Trophoblast cell (in vitro differentiated cells and primary cell): ENCODE results near the gene PARD6A.

ENCODE experiments used
- DNase-seq, 2 donors: peaks; one replicate each; pipeline ENCODE4 v3.0.0-alpha.2; 2016
- H2AFZ ChIP-seq: 2 replicates; pipeline ENCODE4 v1.6.1; 2013; ENCODE audit warnings: low read length, moderate library complexity, mild to moderate bottlenecking; ENCODE audit not compliant: insufficient read depth, poor library complexity
- H2AK5ac ChIP-seq: 2 replicates; pipeline ENCODE4 v1.6.1; 2013; ENCODE audit warnings: mild to moderate bottlenecking, low read length
- H2BK120ac ChIP-seq: 2 replicates; pipeline ENCODE4 v1.6.1; 2013; ENCODE audit warnings: low read length, mild to moderate bottlenecking, moderate library complexity; ENCODE audit not compliant: insufficient read depth, poor library complexity
- H2BK12ac ChIP-seq: 2 replicates; pipeline ENCODE4 v1.6.1; 2013; ENCODE audit warnings: mild to moderate bottlenecking, low read length, moderate library complexity
- H2BK5ac ChIP-seq: 2 replicates; pipeline ENCODE4 v1.6.1; 2013; ENCODE audit warnings: low read length, low read depth, moderate library complexity, mild to moderate bottlenecking; ENCODE audit not compliant: poor library complexity
- H3K14ac ChIP-seq: 2 replicates; pipeline ENCODE4 v1.6.1; 2013; ENCODE audit warnings: mild to moderate bottlenecking, low read length
- H3K18ac ChIP-seq: 2 replicates; pipeline ENCODE4 v1.6.1; 2013; ENCODE audit warnings: mild to moderate bottlenecking, low read length
- H3K23ac ChIP-seq: 2 replicates; pipeline ENCODE4 v1.6.1; 2013; ENCODE audit warnings: low read length
- H3K27ac ChIP-seq: 2 replicates; pipeline ENCODE4 v1.5.1; 2013; ENCODE audit warnings: low read depth, mild to moderate bottlenecking, inconsistent platforms, low read length, moderate library complexity
- H3K27me3 ChIP-seq: 2 replicates; pipeline ENCODE4 v1.6.1; 2013; ENCODE audit warnings: inconsistent platforms, mild to moderate bottlenecking, low read length, moderate library complexity; ENCODE audit not compliant: insufficient read depth
- H3K36me3 ChIP-seq, 2 experiments: 1 replicate in 1 of 2; 2 replicates in 1 of 2; pipeline ENCODE4 v1.6.1; 2013; ENCODE audit warnings: low read length in 2 of 2, mild to moderate bottlenecking in 2 of 2, moderate library complexity in 1 of 2; ENCODE audit not compliant: insufficient read depth in 2 of 2, control insufficient read depth in 1 of 2
- H3K4ac ChIP-seq: 2 replicates; pipeline ENCODE4 v1.6.1; 2013; ENCODE audit warnings: low read depth, mild to moderate bottlenecking, low read length, moderate library complexity
- H3K4me1 ChIP-seq, 2 experiments: 1 replicate in 1 of 2; 2 replicates in 1 of 2; pipeline ENCODE4 v1.6.1; 2013; ENCODE audit warnings: low read length in 2 of 2, mild to moderate bottlenecking in 2 of 2, moderate library complexity in 1 of 2; ENCODE audit not compliant: insufficient read depth in 2 of 2, control insufficient read depth in 1 of 2
- H3K4me2 ChIP-seq: 2 replicates; pipeline ENCODE4 v1.6.1; 2013; ENCODE audit warnings: inconsistent platforms, mild to moderate bottlenecking, low read length, moderate library complexity
- H3K4me3 ChIP-seq: 2 replicates; pipeline ENCODE4 v1.5.1; 2013; ENCODE audit warnings: mild to moderate bottlenecking, low read depth, low read length, inconsistent platforms
- H3K79me1 ChIP-seq: one replicate; pipeline ENCODE4 v1.6.1; 2013; ENCODE audit warnings: low read length
- H3K79me2 ChIP-seq: 2 replicates; pipeline ENCODE4 v1.6.1; 2013; ENCODE audit warnings: low read length, mild to moderate bottlenecking; ENCODE audit not compliant: control insufficient read depth, insufficient read depth, poor library complexity
- H3K9ac ChIP-seq: 2 replicates; pipeline ENCODE4 v1.6.1; 2013; ENCODE audit warnings: mild to moderate bottlenecking, low read length
- H3K9me3 ChIP-seq: 2 replicates; pipeline ENCODE4 v1.6.1; 2013; ENCODE audit warnings: low read depth, mild to moderate bottlenecking, control low read depth, inconsistent platforms, low read length; ENCODE audit not compliant: insufficient read depth
- H4K12ac ChIP-seq: 2 replicates; pipeline ENCODE4 v1.6.1; 2013; ENCODE audit warnings: low read depth, mild to moderate bottlenecking, low read length, moderate library complexity
- H4K8ac ChIP-seq: 2 replicates; pipeline ENCODE4 v1.6.1; 2013; ENCODE audit warnings: low read depth, mild to moderate bottlenecking, low read length, moderate library complexity
- H4K91ac ChIP-seq: one replicate; pipeline ENCODE4 v1.6.1; 2013; ENCODE audit warnings: low read depth, mild to moderate bottlenecking, low read length, moderate library complexity
- WGBS: extraction: QIAGEN DNeasy Blood & Tissue Kit; methylation state at CpG from one replicate; pipeline ENCODE4 v1.1.7; 2013; ENCODE audit warnings: missing lambda C conversion rate; ENCODE audit not compliant: insufficient read length, insufficient coverage; ENCODE audit errors: extremely low coverage; 5-methylcytosine and 5-hydroxymethylcytosine counted together

The PARD6A gene

GRCh38 chr16:67676516-67676915, 15.8 kb downstream of the PARD6A start:
- H3K4me2 ChIP-seq: no peak overlapping the region
- WGBS: no CpG with 5 or more reads among the region's 4 CpGs

GRCh38 chr16:67676939-67677338, 16.2 kb downstream of the PARD6A start:
- Histone ChIP-seq H3K4ac (no peak overlapping the region), H2BK5ac (no peak overlapping the region), H4K91ac (peak overlapping the region; percentile 70), H2AK5ac (no peak overlapping the region), H3K18ac (no peak overlapping the region), H3K14ac (no peak overlapping the region), H3K27ac (peak overlapping the region; percentile 32), H4K8ac (no peak overlapping the region), H3K9ac (no peak overlapping the region), H2AFZ (no peak overlapping the region), H3K36me3 (peaks cover 16 to 24% of the 10 kb centered on the region in 2 experiments), H3K4me1 (peaks cover 11 to 14% of the 10 kb centered on the region in 2 experiments), H3K79me2 (no peaks in the 10 kb centered on the region), H3K27me3 (no peaks in the 10 kb centered on the region), H2BK12ac (no peak overlapping the region), H2BK120ac (peak overlapping the region; percentile 74), H3K4me3 (no peak overlapping the region), H3K4me2 (no peak overlapping the region), H3K79me1 (peaks cover 4% of the 10 kb centered on the region), H4K12ac (no peak overlapping the region), H3K9me3 (no peaks in the 10 kb centered on the region), H3K23ac (no peak overlapping the region)
- no peak for DNase-seq
- WGBS: no CpG with 5 or more reads among the region's 8 CpGs

More at GRCh38 chr16:67676516-67676915, 15.8 kb downstream of the PARD6A start:
- no peak overlapping the region for H3K9ac ChIP-seq
- H2AFZ ChIP-seq: no peak overlapping the region
- H3K27ac ChIP-seq: peak overlapping the region; percentile 32
- no peak overlapping the region for H4K12ac ChIP-seq
- no peaks in the 10 kb centered on the region for H3K9me3 ChIP-seq
- H3K36me3 ChIP-seq: peaks cover 16 to 24% of the 10 kb centered on the region in 2 experiments
- H4K8ac ChIP-seq: no peak overlapping the region
- peak; percentile 80 to 93 for DNase-seq
- H3K79me2 ChIP-seq: no peaks in the 10 kb centered on the region
- peaks cover 11 to 14% of the 10 kb centered on the region in 2 experiments for H3K4me1 ChIP-seq
- no peak overlapping the region for H4K91ac ChIP-seq
- no peak overlapping the region for H3K4me3 ChIP-seq
- H3K27me3 ChIP-seq: no peaks in the 10 kb centered on the region
- no peak overlapping the region for H3K23ac ChIP-seq
- no peak overlapping the region for H2BK120ac ChIP-seq
- no peak overlapping the region for H2BK5ac ChIP-seq
- H2BK12ac ChIP-seq: no peak overlapping the region
- no peak overlapping the region for H3K18ac ChIP-seq
- H3K4ac ChIP-seq: no peak overlapping the region
- H3K79me1 ChIP-seq: peaks cover 4% of the 10 kb centered on the region
- no peak overlapping the region for H2AK5ac ChIP-seq
- no peak overlapping the region for H3K14ac ChIP-seq

- Histone ChIP-seq H2AFZ (no peak overlapping the region), H4K12ac (no peak overlapping the region), H3K23ac (no peak overlapping the region), H3K14ac (no peak overlapping the region), H3K4me1 (peaks cover 11 to 14% of the 10 kb centered on the region in 2 experiments), H3K9me3 (no peaks in the 10 kb centered on the region), H3K4me3 (no peak overlapping the region), H3K18ac (no peak overlapping the region), H2BK5ac (no peak overlapping the region), H4K91ac (peak overlapping the region; percentile 70), H3K36me3 (peaks cover 16 to 24% of the 10 kb centered on the region in 2 experiments), H2AK5ac (no peak overlapping the region), H3K27ac (peak overlapping the region; percentile 52), H3K9ac (no peak overlapping the region), H4K8ac (no peak overlapping the region), H3K4ac (no peak overlapping the region), H2BK120ac (peak overlapping the region; percentile 74), H3K79me1 (peaks cover 4% of the 10 kb centered on the region), H3K4me2 (peak overlapping the region; percentile 28), H2BK12ac (no peak overlapping the region), H3K79me2 (no peaks in the 10 kb centered on the region), H3K27me3 (no peaks in the 10 kb centered on the region)
- WGBS: no CpG with 5 or more reads among the region's 1 CpG
- DNase-seq: peak; percentile 97 to 99
These were observed 17.0 kb downstream of the PARD6A start for GRCh38 chr16:67677712-67678111.

GRCh38 chr16:67678354-67679023, 17.7 kb downstream of the PARD6A start:
- H3K79me2 ChIP-seq: no peaks in the 10 kb centered on the region
- no peak overlapping the region for H3K4ac ChIP-seq
- no peak overlapping the region for H4K12ac ChIP-seq
- no peaks in the 10 kb centered on the region for H3K27me3 ChIP-seq
- peaks cover 11 to 14% of the 10 kb centered on the region in 2 experiments for H3K4me1 ChIP-seq
- no peak overlapping the region for H3K23ac ChIP-seq
- H3K9ac ChIP-seq: no peak overlapping the region
- peak overlapping the region; percentile 20 for H3K27ac ChIP-seq
- H3K4me3 ChIP-seq: no peak overlapping the region
- no CpG with 5 or more reads among the region's 12 CpGs for WGBS
- no peak overlapping the region for H2BK12ac ChIP-seq
- H4K8ac ChIP-seq: no peak overlapping the region
- H2AK5ac ChIP-seq: no peak overlapping the region
- H2AFZ ChIP-seq: no peak overlapping the region
- H2BK120ac ChIP-seq: no peak overlapping the region
- H3K14ac ChIP-seq: no peak overlapping the region
- no peak overlapping the region for H4K91ac ChIP-seq
- H3K79me1 ChIP-seq: peaks cover 4% of the 10 kb centered on the region
- no peak overlapping the region for H3K4me2 ChIP-seq
- DNase-seq: peak in 1 of 2 donors; percentile 56
- no peaks in the 10 kb centered on the region for H3K9me3 ChIP-seq
- H3K18ac ChIP-seq: no peak overlapping the region
- peaks cover 20 to 31% of the 10 kb centered on the region in 2 experiments for H3K36me3 ChIP-seq
- no peak overlapping the region for H2BK5ac ChIP-seq
